NCI-H1092 (cell line): ENCODE measurements around the gene ZFHX2.
A peak's percentile ranks its signal among the peaks of the same experiment; 100 is the strongest.

ENCODE experiments used
- DNase-seq: peaks from one replicate; lab custom pipeline; 2025; lab: John Stamatoyannopoulos, UW

Gene ZFHX2

GRCh38 chr14:23518709-23519108 is 32.9 kb downstream of the ZFHX2 start:
- DNase-seq = no peak

GRCh38 chr14:23517650-23518326 is 33.8 kb downstream of the ZFHX2 start:
- DNase-seq = no peak

- peak; percentile 60 for DNase-seq
Measured at GRCh38 chr14:23514644-23514957, 37.0 kb downstream of the ZFHX2 start.

GRCh38 chr14:23513818-23514643 is 37.5 kb downstream of the ZFHX2 start:
- peak; percentile 56 for DNase-seq

GRCh38 chr14:23513005-23513817 is 38.4 kb downstream of the ZFHX2 start:
- DNase-seq = peak; percentile 84

- peak; percentile 68 for DNase-seq
Measured at GRCh38 chr14:23512156-23512555, 39.4 kb downstream of the ZFHX2 start.

GRCh38 chr14:23494223-23494622 is 57.3 kb downstream of the ZFHX2 start:
- no peak for DNase-seq

- no peak for DNase-seq
Measured at GRCh38 chr14:23492618-23493272, 58.8 kb downstream of the ZFHX2 start.

GRCh38 chr14:23487216-23487615 is 64.3 kb downstream of the ZFHX2 start:
- no peak for DNase-seq

GRCh38 chr14:23486036-23486435 is 65.5 kb downstream of the ZFHX2 start:
- DNase-seq = no peak

GRCh38 chr14:23485326-23485725 is 66.2 kb downstream of the ZFHX2 start:
- DNase-seq = no peak

GRCh38 chr14:23483236-23483854 is 68.2 kb downstream of the ZFHX2 start:
- peak; percentile 52 for DNase-seq

GRCh38 chr14:23482823-23483148 is 68.8 kb downstream of the ZFHX2 start:
- no peak for DNase-seq

GRCh38 chr14:23481979-23482822 is 69.4 kb downstream of the ZFHX2 start:
- DNase-seq = no peak

GRCh38 chr14:23481362-23481970 is 70.1 kb downstream of the ZFHX2 start:
- no peak for DNase-seq

GRCh38 chr14:23478109-23478759 is 73.3 kb downstream of the ZFHX2 start:
- peak; percentile 54 for DNase-seq

GRCh38 chr14:23470947-23471346 is 80.6 kb downstream of the ZFHX2 start:
- no peak for DNase-seq
